ENCODE results near the gene GAD1.

Gene GAD1

GRCh38 chr2:170905864-170906263 lies 89.2 kb downstream of the GAD1 start:
- no peak for DNase-seq
